T-helper 22 cell (primary cell): ENCODE results near the gene EBP.

Source experiments
- DNase-seq: peaks from one replicate; pipeline ENCODE4 v3.0.0-alpha.2; 2020; ENCODE audit warnings: low read depth

The EBP gene

GRCh38 chrX:48521353-48522243 is at the start of gene EBP:
Gene EBP, plus strand, starts transcription at chrX:48521808. Its CDS starts 1,964 bp downstream, at chrX:48523772.
- DNase-seq = peak; percentile 89

DNA sequence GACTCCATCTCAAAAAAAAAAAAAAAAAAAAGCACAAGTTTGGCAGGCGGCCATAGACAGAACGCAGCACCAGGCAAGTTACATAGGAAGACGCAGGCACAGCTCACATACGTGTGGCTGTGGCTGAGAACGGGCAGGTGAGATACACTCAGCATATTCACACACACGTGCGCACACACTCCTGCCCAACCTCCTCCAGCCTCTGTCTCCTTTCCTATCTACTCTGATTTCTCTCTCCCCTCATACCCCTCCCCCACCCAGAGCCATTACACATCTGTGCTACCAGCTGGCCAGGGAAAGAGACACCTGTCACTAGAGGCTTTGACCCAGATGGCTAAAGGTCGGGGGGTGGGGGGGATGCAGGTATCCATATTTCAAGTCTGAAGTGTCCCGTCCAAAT is 49.4 kb upstream of the EBP start:
- no peak for DNase-seq

GRCh38 chrX:48472851-48473703 is 48.5 kb upstream of the EBP start:
- no peak for DNase-seq

- no peak for DNase-seq
Measured at GRCh38 chrX:48473704-48473990, 48.0 kb upstream of the EBP start.

DNA sequence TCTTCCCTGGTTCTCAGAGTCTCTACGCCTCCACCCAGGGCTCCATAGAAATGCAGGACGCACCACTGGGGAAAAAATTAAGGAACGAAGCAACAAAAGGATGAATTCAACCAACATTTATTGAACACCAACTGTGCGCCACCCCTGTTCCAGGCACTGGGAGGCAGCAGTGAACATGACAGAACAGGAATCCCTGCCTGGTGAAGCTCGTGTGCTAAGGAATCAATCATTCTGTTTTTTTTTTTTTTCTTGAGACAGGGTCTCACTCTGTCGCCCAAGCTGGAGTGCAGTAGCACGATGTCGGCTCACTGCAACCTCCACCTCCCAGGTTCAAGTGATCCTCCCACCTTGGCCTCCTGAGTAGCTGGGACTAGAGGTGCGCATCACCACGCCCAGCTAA is 47.5 kb upstream of the EBP start:
- DNase-seq = no peak

DNA sequence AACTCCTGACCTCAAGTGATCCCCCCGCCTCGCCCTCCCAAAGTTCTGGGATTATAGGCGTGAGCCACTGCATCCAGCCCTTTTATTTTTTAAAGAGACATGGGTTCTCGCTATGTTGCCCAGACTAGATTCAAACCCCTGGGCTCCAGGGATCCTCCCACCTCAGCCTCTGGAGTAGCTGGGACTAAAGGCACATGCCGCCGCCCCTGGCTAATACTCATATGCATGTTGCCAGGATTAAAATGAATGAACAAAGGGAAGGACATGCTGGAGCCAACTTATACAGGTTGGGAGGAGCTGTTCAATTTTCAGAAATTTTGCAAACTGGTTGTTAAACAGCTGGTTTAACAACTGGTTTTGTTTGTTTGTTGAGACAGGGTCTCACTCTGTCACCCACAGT is 47.0 kb upstream of the EBP start:
- no peak for DNase-seq

DNA sequence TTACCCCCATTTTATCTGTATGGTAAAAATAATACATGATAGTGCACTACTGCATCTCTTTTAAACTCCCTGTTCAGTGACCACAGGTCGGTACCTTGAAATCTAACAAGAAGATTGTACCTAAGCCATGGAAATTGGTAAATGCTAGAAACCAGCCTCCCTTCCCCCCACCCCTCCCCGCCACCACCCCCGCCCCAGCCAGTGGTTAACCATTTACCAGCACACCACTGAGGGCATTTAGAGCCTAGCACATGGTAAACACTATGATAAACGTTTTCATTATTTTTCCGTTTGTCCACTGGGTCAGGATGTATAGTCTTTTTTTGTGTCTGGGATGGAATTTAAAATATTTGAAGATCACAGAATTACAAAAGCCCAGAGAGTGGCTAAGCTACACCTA is 46.3 kb upstream of the EBP start:
- DNase-seq = no peak

DNA sequence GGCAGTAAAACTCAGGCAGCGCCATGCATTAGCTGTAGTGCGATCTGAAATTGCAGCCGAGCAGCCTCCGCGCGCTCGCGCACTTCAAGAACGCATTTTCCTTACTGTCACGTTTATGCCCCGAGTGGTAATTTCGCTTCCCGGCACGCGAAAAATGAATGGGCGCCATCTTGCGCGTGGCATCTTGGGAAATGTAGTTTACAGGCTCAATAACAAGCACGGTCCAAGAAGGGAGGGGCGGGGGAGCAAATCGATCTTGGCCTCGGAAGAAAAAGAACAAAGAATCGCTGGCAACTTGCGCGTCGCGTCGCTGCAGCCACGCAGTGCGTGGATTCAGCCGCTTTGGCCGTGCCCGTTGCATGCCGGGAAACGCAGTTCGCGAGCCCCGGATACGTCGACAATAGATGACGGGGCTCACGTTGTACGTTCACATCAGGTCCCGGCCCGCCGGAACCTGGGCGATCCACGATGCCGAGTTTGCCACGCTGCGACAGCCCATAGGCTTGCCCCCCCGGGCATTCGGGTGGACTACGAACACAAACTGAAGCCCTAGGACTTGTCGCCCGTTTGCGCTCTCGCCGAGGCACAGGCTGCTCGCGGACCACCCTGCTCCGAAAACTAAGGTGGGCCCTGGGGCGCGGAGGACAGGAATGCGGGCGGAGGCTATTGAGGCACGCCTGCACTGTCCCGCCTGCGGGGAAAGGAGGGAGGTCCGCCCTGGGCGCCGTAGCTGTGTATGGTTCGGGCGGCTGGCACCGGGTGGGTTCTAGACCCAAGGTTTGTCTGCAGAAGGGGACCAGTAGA is 45.6 kb upstream of the EBP start, which contains the start of gene FTSJ1:
TSS of gene FTSJ1 (plus strand) at position 426 of the 804 bp plus-strand sequence. CDS start 1,849 bp downstream, outside the sequence.
- peak; percentile 86 for DNase-seq

DNA sequence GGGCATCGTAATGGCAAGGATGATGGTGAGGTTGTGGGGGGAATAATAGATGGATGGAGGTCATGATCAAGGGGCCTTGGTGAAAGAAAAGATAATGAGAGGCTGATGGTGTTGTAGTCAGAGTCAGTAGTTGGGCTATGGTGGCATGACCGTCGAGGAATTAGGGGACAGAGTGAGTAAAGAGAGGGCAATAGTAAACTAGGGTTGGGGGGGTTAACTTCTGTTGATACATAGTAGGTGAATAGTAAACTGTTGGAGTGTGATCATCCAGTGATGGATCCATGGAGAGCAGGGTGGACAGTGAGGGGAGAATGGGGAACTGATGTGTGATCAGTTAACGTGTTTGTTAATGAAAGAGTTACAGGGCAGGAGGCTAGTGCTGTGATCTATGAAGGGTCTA is 44.7 kb upstream of the EBP start:
- no peak for DNase-seq

DNA sequence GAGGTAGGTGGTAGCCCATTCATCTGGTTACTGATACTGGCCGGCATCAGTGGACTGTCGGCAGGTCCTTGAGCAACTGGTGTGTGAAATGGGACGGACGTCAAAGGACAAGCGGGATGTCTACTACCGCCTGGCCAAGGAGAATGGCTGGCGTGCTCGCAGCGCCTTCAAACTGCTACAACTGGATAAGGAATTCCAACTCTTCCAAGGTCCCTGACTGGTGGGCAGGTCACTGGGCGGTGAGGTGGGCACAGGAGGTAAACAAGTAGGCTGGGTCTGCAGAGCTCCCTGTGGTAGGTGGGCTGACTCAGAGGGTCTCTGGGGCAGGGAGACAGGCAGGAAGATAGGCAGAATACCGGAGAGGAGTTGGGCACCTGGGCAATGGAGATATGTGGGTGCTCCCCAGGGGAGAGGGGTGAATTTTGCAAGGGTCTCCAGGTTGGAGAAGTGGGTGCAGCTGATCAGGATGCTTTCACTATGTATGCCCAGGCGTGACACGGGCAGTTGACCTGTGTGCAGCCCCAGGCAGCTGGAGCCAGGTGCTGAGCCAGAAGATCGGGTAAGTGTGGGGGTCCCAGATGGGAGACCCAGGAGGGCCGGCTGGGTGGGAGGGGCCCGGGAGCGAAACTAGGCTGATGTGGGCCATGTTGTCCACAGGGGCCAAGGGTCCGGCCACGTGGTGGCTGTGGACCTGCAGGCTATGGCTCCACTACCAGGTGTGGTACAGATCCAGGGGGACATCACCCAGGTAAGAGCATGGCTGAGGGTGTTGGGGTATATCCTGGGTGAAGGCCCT is 43.5 kb upstream of the EBP start:
- no peak for DNase-seq

GRCh38 chrX:48478806-48479205 is 42.8 kb upstream of the EBP start:
- no peak for DNase-seq

DNA sequence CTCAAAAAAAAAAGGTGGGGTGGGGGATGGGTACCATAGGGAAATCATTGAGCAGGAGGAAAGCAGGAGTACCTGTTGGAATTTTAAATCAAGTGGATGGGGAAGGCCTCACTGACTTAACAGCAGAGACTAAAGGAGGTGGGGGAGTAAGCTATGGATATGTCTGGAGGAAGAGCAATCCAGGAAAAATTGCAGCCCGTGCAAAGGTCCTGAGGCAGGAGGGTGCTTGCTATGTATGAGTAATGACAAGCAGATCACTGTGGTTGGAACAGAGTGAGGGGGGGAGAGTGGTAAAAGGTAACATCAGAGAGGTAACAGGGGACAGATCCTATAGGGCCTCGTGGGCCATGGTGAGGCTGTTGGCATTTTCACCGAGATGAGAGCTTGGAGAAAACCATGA is 41.5 kb upstream of the EBP start:
- no peak for DNase-seq

DNA sequence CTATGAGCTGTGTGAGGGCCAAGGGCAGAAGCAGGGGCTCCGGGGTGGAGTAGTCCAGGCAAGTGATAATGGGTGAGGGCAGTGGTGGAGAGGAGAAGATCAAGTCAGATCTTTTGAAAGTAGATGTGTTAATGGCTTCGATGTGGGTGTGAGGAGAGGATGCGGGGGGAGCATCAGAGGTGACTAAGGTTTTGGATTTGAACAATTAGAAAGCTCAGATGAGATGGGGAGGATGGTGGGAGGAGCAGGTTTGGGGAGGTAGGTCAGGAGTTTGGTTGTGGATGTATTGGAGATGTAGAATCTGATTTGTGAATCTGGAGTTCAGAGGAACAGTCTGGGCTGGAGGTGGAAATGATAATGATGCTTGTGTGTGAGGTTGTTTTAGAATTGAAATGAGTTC is 41.0 kb upstream of the EBP start:
- no peak for DNase-seq

DNA sequence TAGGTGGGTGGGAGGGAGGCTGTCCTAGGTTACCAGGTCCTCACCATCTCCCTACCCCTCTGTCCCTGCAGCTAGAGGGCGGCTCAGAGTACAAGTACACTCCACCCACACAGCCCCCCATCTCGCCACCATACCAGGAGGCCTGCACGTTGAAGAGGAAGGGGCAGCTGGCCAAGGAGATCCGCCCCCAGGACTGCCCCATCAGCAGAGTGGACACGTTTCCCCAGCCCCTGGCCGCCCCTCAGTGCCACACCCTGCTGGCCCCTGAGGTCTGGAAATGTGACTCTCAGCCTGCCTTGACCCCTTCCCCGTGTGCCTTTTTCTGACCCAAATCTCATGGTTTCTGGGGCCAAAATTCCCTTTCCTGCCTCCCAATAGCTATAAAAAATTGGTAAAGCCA is 39.1 kb upstream of the EBP start:
- DNase-seq = no peak

DNA sequence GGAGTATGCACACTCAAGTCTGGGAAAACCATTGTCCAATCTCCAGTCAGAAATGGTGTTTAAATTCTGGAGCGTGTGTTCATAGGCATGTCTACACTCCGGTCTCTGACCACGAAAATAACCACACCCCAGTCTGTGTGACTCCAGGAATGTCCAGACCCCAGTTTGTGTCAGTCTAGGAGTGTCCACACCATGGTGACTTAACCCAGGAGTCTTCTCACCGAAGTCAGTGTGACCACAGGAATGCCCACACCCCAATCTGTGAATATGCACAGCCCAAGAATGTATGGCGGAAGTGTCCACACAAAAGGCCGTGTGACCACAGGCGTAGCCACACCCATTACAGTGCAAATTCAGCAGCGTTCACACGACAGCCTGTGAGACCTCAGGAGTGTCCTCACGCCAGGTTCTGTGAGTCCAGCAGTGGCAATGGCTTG is 34.2 kb upstream of the EBP start:
- DNase-seq = no peak

DNA sequence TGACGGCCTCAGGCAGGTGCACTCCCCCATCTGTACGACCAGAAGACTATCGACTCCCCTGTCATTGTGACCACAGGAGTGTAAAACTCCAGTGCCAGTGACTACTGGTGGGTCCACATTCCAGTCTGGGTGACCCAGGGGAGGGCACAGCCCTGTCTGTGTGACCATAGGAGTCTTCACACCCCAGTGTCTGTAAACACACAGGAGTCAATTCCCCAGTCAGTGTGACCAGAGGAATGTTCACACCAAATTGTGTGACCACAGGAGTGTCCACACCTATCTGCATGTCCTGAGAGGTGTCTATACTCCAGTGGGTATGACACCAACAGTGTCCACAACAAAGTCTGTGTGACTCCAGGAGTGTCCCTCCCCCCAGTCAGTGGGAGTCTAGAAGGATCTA is 33.6 kb upstream of the EBP start:
- no peak for DNase-seq

- no peak for DNase-seq
Measured at GRCh38 chrX:48489296-48489695, 32.3 kb upstream of the EBP start.

GRCh38 chrX:48489892-48490291 is 31.7 kb upstream of the EBP start:
- no peak for DNase-seq

DNA sequence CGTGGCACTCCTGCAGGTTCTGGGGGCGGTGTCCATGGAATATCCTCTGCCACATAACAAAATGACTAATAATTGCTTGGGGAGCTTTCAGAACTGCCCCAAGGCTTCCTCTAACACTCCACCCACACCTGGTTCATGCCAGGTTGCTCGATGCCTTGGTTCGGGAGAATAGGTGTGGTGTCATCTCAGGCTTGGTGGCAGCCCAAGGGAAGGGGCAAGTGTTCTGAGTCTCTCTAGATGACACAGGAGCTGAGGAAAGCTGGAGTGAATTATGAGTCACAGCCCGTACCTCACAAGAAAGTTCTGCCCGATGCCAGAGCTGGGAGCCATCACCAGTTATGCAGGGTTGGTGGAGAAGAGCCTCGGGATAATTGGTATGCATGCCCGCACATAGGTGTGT is 30.9 kb upstream of the EBP start:
- DNase-seq = no peak

GRCh38 chrX:48491809-48492208 is 29.8 kb upstream of the EBP start:
- no peak for DNase-seq

DNA sequence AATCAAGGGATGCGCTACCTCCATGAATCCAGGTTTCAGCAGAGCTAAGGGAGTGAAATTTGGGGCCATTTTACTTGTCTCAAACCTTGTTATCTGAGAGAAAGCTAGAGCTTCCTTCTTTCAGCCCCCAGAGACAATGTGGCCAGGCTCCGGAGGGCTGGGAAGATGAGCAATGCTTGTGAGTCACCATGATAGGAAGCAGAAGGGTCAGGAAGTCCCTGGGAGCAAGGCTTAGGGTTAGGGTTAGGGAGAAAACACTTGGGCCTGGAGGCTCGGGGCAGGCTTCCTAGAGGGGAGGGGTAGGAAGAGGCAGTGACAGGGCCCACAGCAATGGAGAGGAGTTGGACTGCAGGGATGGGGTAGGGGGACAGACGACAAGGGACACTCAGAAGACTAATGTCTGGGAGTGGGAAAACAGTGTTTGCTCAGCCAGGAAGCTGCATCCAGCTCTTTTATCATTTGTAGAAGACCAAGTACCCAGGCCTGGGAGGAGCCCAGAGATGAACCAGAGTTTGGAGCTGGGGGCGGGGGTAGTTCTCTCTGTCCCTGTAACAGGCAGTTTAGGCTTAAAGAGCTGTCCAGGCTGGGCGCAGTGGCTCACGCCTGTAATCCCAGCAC is 29.2 kb upstream of the EBP start:
- DNase-seq = no peak
